HG02798 (cell line): ENCODE data around the gene CDCP1.
"Not testable (repeated sequence)": the region's sequence is repeated elsewhere in the genome, so short reads cannot be mapped to it uniquely, and the experiment has no call there.

ENCODE experiments used
- ATAC-seq: cut with Tn5 transposase; IDR thresholded peaks from one replicate; pipeline ENCODE4 v1.9.1; 2021; ENCODE audit warnings: mild to moderate bottlenecking; ENCODE audit not compliant: unreplicated experiment, poor library complexity

CDCP1 gene

DNA sequence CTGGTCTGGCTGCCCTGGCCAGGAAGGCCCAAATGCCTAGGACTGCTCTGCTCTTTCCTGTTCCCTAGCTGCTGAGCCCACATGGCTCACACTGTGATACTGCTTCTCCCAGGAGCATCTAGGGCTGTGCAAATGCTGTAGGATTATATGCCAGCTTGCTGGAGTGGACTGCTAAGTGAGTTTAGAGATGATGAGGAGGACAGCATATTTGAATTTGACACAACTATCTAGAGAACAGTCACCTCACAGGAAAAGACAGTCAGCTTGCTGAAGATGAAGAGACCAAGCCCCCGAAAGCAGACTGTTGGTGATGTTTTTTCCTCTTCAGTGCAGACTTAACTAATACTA is 80.8 kb downstream of the CDCP1 start:
- ATAC-seq = no peak

DNA sequence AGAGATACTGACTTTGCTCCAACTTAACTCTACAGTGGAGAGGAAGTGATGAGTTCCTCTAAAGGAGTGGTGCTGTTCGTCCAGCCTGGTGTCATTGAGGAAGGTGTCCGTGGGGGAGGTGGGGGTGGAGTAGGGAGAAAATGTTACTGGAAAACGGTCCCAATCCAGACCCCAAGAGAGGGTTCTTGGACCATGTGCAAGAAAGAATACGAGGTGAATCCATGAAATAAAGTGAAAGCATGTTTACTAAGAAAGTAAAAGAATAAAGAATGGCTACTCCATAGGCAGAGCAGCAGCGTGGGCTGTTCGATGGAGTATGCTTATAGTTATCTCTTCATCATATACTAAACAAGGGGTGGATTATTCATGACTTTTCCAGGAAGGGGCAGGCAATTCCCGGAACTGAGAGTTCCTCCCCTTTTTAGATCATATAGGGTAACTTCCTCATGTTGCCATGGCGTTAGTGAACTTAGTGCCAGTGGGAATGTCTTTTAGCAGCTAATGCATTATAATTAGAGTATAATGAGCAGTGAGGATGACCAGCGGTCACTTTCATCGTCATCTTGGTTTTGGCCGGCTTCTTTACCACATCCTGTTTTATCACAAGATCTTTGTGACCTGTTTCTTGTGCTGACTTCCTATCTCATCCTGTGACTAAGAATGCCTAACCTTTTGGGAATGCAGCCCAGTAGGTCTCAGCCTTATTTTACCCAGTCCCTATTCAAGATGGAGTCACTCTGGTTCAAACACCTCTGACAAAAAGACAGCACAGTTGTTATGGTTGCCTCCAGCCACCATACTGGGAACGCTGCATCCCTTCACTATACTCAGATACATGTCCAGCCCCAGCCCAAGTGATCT is 81.4 kb downstream of the CDCP1 start:
- ATAC-seq = no peak

DNA sequence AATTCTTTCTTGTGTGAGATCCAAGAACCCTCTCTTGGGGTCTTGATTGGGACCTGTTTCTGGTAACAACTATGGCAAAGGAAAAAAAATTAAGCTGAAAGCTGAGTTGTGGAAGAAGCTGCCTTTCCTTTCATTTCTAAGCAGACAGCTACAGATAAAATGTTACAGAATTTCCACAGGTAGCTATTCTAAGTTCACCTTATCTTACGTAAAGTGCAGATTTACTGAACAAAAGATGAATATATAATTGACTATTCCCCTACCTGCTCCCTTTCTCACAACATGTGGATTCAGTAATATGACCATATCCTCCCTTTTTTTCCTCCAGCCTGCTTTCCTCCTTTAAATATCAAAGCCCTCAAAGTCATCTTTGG is 83.5 kb downstream of the CDCP1 start:
- ATAC-seq = no peak

DNA sequence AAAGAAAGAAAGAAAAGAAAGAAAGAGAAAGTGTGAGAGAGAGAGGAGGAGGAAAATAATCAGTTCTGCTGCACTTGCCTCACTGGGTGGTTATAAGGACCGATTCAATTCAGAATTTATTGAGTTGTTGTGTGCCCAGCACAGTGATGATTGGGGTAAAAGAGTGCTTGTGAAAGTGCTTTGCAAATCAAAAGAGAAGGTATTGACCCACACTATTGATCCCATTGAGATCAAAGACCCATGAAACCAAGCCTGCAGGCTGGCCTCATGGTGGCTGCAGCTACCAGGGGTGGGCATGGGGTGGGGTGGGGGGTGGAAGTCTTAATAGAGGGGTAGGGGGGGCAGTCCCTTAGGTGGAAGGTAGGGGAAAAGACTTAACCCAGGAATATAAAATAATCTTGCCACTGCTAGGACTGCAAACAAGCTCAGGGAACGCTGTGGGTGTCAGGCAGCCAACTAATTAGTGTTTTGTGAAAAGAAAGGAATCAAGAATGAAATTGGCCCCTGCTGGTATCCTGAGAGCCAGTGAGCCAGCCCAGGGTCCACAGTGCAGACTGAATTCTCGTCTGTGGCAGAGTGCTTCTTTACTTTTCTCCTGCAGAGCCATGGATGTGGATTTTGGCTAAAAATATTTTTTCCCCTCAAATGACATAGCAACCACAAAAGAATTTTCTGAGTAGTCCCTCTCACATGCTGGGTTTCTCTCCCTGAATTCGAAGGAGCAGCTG is 85.8 kb downstream of the CDCP1 start:
- no peak for ATAC-seq

DNA sequence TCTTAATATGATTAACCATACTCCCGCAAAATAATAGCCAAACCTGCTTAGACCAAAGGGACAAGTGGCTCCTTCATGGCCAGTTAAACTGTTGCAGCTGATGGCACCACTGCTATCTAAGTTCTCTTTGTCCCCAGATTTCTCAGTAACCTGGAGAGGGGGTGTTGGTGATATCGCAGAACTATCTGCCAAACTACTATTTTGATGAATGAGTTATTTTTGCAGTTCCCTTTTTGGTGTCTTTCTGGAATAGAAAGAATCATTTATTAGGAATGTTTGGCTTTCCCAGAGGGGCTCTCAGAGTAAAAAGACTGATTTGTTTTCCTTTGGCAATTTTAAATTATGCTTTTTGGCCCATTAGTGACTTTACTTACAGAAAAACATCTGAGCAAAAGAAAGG is 87.0 kb downstream of the CDCP1 start:
- no peak for ATAC-seq

DNA sequence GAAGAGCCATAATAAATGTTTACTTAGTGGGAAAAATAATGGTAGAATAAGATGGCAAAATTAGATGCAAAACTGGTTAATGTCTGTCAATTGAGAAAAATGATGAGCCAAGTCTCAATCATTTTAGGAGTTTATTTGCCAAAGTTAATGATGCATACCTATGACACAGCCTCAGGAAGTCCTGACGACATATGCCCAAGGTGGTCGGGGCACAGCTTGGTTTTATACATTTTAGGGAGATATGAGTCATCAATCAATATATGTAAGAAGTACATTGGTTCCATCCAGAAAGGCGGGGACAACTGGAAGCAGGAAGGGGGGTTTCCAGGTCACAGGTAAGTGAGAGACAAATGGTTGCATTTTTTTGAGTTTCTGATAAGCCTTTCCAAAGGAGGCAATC is 88.6 kb downstream of the CDCP1 start:
- ATAC-seq = no peak

DNA sequence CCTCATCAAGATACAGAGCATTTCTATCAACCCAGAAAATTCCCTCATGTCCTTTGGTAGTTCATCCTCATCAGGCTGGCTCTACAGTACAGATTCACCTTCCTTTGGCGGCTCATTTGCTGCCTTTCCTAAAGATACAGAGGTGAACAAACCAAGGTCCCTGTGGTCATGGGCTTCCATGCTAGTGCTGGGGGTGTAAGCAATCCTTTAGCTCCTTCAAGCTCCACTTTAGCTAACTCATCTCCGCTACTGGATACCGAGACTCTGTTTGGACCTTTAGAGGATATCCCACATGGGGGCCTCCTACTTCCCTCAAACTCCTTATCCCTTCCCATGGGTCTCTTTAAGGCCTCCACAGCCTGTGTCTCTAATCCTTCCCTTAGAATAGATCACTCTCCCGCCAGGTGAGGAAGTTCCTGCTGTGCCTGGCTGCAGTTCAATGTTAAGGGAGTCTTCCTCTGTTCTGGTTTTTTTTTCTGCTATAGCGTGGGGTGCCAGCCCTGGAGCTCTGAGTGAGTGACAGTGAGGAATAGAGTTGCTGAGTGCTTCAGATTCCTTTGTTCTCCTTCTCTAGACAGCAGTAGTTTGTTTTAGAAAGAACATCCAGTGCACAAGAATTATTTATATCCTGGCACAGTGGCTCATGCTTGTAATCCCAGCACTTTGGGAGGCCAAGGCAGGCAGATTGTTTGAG is 89.4 kb downstream of the CDCP1 start:
- no peak for ATAC-seq

DNA sequence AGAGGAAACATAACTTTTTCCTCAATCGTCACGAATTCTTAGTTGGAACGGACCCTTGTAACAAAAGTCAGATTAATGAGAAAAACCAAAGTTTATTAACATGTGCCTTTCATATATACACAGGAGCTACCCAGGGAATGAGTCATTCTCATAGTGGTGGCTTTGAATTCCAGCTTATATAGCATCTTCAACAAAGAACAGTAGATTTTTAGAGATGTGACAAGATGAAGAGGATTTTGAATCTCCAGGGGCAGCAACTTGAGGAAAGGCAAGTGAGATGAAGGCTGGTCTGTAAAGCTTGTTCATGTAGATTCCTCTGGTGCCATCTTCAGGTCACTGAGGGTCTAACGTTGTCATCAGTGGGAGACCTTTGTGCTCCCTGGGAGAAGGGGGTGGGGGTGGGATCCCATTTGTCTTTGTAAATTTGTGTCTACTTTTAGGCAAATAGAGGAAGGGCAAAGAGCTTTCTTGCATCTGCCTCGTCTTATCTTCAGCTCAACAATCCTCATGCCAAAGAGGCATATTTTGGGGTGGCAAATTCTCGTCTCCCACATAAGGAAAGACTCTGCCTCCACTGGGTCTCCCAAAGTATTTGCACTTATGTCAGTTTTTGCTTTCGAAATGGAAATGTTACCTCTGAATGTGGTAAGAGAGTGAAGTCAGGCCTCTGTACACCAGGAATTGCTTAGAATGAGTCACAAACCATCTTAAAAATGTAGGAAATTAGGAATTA is 90.6 kb downstream of the CDCP1 start:
- no peak for ATAC-seq

DNA sequence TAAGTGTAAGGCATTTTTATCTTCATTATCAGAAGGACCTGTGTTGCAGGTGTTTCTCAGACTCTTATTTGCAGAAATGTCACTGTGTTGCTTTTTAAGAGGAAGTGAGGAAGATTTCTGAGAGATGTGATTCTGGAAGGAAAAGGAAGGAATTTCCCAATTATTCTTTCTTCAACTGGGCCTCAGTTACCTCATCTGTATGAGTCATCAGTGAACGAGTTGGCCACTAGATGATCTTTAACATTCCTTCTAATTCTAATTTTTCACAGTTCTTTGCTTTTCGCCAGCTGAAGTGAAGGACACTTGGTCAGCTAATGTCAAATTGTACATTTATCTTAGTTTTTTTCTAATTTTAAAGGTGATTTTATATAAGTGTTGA is 91.2 kb downstream of the CDCP1 start:
- no peak for ATAC-seq

DNA sequence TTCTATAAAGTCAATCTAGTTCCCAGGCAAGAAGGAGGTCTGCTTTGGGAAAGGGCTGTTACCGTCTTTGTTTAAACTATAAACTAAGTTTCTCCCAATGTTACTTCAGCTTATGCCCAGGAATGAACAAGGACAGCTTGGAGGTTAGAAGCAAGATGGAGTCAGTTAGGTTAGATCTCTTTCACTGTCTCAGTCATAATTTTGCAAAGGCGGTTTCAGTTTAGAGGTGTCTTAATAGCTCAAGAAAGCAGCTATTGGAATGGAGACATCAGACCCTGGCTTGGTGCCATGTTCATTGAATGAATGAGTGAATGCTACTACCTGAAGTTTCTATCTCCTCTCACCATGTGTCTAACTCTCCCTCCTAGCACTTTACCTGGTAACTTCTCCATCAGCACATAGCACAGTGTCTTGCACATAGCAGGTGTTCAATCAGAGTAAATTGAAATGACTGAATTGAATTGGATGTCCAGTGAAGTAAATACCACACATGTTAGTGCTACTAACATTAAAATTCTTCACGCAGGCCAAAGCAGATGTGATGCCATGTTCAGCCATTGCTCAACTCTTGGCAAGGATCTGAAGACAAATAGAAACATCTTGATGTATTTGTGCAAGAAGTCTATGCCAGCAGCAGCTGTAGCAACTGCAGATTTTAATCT is 91.9 kb downstream of the CDCP1 start:
- no peak for ATAC-seq

DNA sequence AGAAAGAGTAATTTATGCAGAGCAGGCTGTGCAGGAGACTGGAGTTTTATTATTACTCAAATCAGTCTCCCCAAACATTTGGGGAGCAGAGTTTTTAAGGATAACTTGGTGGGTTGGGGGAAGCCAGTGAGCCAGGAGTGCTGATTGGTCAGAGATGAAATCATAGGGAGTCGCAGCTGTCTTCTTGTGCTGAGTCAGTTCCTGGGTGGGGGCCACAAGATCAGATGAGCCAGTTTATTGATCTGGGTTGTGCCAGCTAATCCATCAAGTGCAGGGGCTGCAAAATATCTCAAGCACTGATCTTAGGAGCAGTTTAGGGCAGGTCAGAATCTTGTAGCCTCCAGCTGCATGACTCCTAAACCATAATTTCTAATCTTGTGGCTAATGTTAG is 92.4 kb downstream of the CDCP1 start:
- not testable (repeated sequence) for ATAC-seq

DNA sequence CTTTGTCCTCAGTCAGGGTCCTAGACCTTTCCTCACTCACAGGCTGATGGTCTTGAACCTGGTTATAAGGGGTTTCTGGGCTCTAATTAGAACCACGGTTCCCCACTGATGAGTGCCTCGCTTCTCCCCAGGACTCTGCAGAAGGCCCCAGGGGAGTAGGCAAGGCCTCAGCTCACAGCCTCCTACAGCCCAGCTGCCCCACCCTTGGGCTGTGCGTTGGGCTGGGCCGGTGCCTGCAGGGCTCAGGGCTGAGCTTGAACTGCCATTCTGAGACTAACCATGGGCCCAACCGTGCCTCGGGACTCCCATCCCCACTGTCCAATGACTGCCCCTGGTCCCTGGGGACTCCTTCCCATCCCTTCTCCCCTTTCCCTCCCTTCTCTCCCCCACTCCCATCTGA is 94.5 kb downstream of the CDCP1 start:
- ATAC-seq = no peak

DNA sequence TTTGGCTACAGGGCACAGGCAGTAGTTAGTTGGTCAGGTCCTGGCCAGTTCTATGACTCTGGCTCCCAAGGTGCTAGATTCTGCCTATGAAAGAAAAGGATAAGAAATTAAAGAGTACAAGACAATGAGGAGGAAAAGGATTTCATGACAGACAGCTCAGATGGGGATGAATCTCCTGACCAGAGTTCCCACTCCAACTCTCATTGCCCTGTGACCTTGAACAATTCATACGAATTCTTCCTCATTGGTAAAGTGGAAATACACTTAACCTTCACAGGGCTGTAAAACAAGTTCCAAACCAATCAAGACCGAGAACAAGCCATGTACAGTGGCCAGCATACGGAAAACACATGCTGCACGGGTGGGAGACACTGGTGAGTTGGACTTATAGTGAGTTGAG is 96.4 kb downstream of the CDCP1 start:
- no peak for ATAC-seq

DNA sequence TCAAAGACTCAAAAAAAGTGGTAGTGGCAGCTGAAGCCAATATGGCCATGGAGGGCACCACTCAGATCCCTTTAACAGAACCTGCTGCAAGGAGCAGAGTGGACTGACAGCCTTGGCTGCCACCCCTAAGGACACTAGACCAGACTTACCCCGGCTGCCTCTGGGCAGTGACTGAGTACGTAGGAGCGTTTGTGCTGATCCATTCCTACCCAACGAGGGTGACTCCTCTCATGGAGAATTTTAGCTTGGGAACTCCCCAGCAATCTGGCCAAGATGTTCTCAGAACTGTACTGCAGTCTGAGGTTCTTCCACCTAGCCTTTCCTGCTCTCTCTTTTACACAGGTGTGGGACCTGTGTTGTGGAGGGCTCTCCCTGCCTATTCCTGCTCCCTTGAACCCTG is 97.9 kb downstream of the CDCP1 start:
- ATAC-seq = no peak

DNA sequence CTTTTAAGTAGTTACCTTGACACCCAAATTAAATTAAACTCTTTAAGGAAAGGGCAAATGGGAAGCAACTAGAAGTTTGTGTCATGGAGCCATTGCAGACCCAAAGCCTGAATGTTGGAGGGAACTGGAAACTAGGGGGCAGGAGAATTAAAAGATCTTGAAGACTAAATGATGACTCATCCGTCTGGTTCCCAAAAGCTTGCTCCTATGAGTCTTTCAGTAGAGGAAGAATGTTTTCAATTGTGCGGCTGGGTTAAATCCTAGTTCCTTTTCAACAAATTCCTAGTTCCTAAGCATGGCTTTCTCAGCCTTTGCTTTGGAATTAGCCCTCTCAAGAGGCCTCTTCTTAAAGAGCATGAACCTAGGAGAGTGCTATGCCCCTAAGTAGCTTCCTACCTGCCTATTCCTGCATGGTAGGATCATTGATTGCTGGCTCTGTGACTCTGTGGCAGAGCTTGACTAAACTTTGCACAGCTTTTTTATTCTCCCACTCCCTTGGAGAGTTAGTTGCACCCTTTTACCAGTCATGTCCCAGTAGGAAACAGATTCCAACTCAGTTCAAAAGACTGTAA is 102.4 kb downstream of the CDCP1 start:
- no peak for ATAC-seq

DNA sequence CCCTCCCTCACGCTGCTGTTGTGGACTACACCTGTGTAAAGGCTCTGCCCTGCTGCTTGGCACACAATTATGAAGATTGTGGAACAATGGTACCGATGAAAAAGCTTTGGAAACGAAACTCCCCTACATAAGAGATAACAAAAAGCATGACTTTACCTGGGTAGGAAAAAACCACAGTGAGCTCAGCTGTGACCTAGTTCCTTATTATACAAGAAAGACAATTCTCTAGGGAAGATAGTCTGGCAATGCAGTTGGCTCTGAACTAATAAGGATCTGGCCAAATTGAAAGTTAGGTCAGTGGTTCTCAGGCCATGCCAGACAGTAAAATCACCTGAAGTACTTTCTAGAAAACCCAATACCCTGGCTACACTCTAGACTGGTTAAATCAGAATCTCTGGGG is 104.0 kb downstream of the CDCP1 start:
- no peak for ATAC-seq

DNA sequence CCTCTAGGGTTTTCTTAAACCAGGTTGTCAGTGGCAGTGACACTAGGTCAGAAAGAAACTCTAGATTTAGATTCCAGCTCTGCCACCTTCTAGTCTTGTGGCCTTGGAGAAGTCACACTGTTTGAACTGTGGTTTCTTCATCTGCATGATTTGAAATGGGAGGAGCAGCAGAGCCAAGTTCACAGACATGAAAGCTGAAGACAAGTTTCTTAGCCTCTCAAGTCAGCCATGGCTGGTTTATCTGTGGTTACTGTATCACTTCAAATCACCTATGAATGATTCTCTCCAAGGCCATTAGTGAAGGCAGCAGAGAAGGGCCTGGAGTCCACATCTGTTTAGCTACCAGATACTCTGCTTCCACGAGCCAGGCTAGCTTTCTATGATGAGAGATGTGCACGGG is 104.5 kb downstream of the CDCP1 start:
- no peak for ATAC-seq

DNA sequence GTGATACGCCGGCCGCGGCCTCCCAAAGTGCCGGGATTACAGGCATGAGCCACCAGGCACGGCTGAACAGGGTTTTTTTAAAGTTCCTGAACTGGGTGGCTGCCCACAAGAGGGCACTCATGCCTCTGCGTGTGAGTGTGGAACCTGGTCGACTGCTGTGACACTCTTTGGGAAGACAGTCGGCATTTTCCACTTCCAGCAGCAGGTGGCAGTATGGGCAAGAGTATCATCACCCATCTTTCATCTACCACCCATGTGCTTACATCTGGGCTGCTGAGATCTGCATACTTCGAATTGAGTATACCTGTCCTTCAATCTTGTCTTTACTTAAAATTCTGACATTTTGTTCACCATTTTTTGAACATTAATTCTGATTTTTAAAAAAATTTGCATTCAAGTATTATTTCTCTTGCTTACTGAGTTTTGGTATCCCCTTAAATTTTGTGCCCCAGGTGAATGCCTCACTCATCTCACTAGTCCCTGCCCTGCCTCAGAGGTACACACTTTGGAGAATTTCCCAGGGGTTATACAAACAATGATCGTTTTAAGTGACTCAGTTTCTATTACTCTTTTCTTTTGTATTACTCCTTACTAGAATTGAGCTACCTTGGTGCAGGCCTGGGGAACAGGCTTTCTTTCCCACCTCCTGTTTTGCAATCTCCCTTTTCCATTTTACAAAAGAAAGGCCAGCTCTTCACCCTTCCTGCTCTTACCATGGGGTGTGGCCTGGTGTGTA is 108.3 kb downstream of the CDCP1 start:
- peak; percentile 80 for ATAC-seq
